Stomach (tissue), 9 donors: ENCODE results near the gene HCK. TPM values are rescaled to one million over a fixed set of nuclear protein-coding genes. Genes with fewer than 3 reads are reported as not detected.

Source experiments
- DNase-seq, 2 donors: peaks; one replicate each; pipeline versions ENCODE4 v3.0.0 to v3.0.0-alpha.2; 2013 to 2019
- H3K27ac ChIP-seq, 5 donors: fragments of 200-600 bp in 4 of 5; sonication (generic) in 4 of 5; one replicate each; pipeline ENCODE4 v1.5.1; 2013 to 2019; ENCODE audit warnings: mild to moderate bottlenecking in 1 of 5, moderate library complexity in 1 of 5
- H3K27me3 ChIP-seq, 3 donors: fragments of 200-600 bp; sonication (generic); one replicate each; pipeline ENCODE4 v1.5.1; 2017 to 2019; ENCODE audit warnings: mixed run types in 1 of 3
- H3K36me3 ChIP-seq, 4 donors: fragments of 200-600 bp; sonication (generic); 1 replicate in 3 of 4; 2 replicates in 1 of 4; pipeline ENCODE4 v1.5.1; 2016 to 2019
- H3K4me1 ChIP-seq, 4 donors: fragments of 200-600 bp; sonication (generic); one replicate each; pipeline ENCODE4 v1.5.1; 2016 to 2019
- H3K4me3 ChIP-seq, 4 donors: fragments of 200-600 bp; sonication (generic) in 3 of 4; one replicate each; pipeline ENCODE4 v1.5.1; 2016 to 2019; ENCODE audit warnings: mild to moderate bottlenecking in 1 of 4
- H3K9me3 ChIP-seq, 4 donors: fragments of 200-600 bp; sonication (generic); one replicate each; pipeline ENCODE4 v1.5.1; 2016 to 2019
- CTCF ChIP-seq, 7 experiments: fragments of 450-650 bp in 4 of 7; fragments of 200-600 bp in 3 of 7; sonication (generic) in 3 of 7; IDR thresholded peaks; one replicate each; pipeline ENCODE4 v1.5.1; 2016 to 2019; ENCODE audit warnings: antibody characterized with exemption in 7 of 7, control low read depth in 2 of 7, mild to moderate bottlenecking in 1 of 7
- EP300 ChIP-seq: sonication (generic); formaldehyde crosslinking; IDR thresholded peaks from one replicate; pipeline ENCODE4 v1.6.1; 2017; ENCODE audit warnings: antibody characterized with exemption
- POLR2A ChIP-seq, 4 donors: fragments of 450-650 bp; IDR thresholded peaks; one replicate each; pipeline ENCODE4 v1.6.1; 2016; ENCODE audit warnings: antibody characterized with exemption in 4 of 4, control low read depth in 2 of 4, mild to moderate bottlenecking in 1 of 4, moderate library complexity in 1 of 4
- POLR2AphosphoS5 ChIP-seq, 3 donors: sonication (generic); formaldehyde crosslinking; IDR thresholded peaks; one replicate each; pipeline ENCODE4 v1.6.1; 2016; ENCODE audit warnings: antibody characterized with exemption in 3 of 3
- WGBS, 5 donors: extraction: QIAGEN DNeasy Blood & Tissue Kit in 3 of 5; methylation state at CpG; one replicate each; pipeline versions ENCODE4 v1.1.5 to v1.1.7; 2013 to 2018; 5-methylcytosine and 5-hydroxymethylcytosine counted together
- intact Hi-C: fragments of 100-400 bp; cut with DNase I; formaldehyde crosslinking; loops from one replicate; pipeline ENCODE4 v1.15.1; 2023; ENCODE audit warnings: low total_unique reads
- polyA plus RNA-seq, 3 donors: library from polyadenylated mRNA; stranded (reverse); fragments of 200-250 nt; gene quantifications; one replicate each; pipeline ENCODE4 v1.2.3, GENCODE V29; 2013
- total RNA-seq, 5 donors: library from RNA; depleted of rRNA; stranded (reverse); fragments of >200 nt; gene quantifications; one replicate each; pipeline versions ENCODE4 v1.1.0 to v1.2.3, GENCODE V29; 2014 to 2016
- donor health status: healthy with polysubstance abuse.
- donor health status: Bipolar disorder and iron deficiency.
- donor health status: healthy.

The HCK gene
- total and polyA plus RNA-seq, 8 donors, result 1.3 to 14.7 (median 4.9) TPM; not detected in 1

GRCh38 chr20:32064667-32065066 lies 12.6 kb downstream of the HCK start:
- Histone ChIP-seq H3K4me3 (no peak overlapping the region), H3K9me3 (no peaks in the 10 kb centered on the region), H3K4me1 (peaks cover 0 to 8% (median 0%) of the 10 kb centered on the region in 4 donors), H3K36me3 (no peaks in the 10 kb centered on the region), H3K27ac (peak overlapping the region in 1 of 5 donors; percentile 7), H3K27me3 (peaks cover 0 to 38% (median 3%) of the 10 kb centered on the region in 3 donors)
- no peak for DNase-seq
- intact Hi-C loops, result no loop called here
- TF ChIP-seq EP300 (no peak), POLR2AphosphoS5 (IDR thresholded peaks at IDR 0.05) (no peak), POLR2A (IDR thresholded peaks at IDR 0.05) (no peak), CTCF (IDR thresholded peaks at IDR 0.05) (no peak)
- WGBS, 5 donors, result 59 to 74% (median 72%) methylated on average over 7 of the region's 7 CpGs

- H3K36me3 ChIP-seq, result no peaks in the 10 kb centered on the region
- H3K4me3 ChIP-seq, result no peak overlapping the region
- peaks cover 0 to 14% (median 0%) of the 10 kb centered on the region in 4 donors for H3K4me1 ChIP-seq
- no peaks in the 10 kb centered on the region for H3K9me3 ChIP-seq
- intact Hi-C loops, result no loop called here
- WGBS, 5 donors, result 58 to 66% (median 63%) methylated on average over 6 of the region's 6 CpGs
- H3K27me3 ChIP-seq, result peaks cover 0 to 30% (median 0%) of the 10 kb centered on the region in 3 donors
- TF ChIP-seq EP300, result no peak
- TF ChIP-seq POLR2AphosphoS5 (IDR thresholded peaks at IDR 0.05), result no peak
- TF ChIP-seq CTCF (IDR thresholded peaks at IDR 0.05), result no peak
- no peak for TF ChIP-seq POLR2A (IDR thresholded peaks at IDR 0.05)
- peak overlapping the region in 2 of 5 donors; percentile 9 to 62 for H3K27ac ChIP-seq
- DNase-seq, result no peak
Measured at GRCh38 chr20:32067234-32067821, 15.3 kb downstream of the HCK start.

GRCh38 chr20:32068174-32068573 lies 16.1 kb downstream of the HCK start:
- intact Hi-C loops, result no loop called here
- DNase-seq, result no peak
- Histone ChIP-seq H3K4me1 (peaks cover 0 to 14% (median 0%) of the 10 kb centered on the region in 4 donors), H3K27me3 (peaks cover 0 to 22% (median 0%) of the 10 kb centered on the region in 3 donors), H3K9me3 (no peaks in the 10 kb centered on the region), H3K27ac (peak overlapping the region in 2 of 5 donors; percentile 24 to 62), H3K4me3 (no peak overlapping the region), H3K36me3 (no peaks in the 10 kb centered on the region)
- WGBS, 5 donors, result 48 to 100% (median 98%) methylated on average over 2 of the region's 2 CpGs
- TF ChIP-seq POLR2A (IDR thresholded peaks at IDR 0.05), result no peak
- no peak for TF ChIP-seq CTCF (IDR thresholded peaks at IDR 0.05)
- TF ChIP-seq EP300, result no peak

- H3K27ac ChIP-seq, result peak overlapping the region in 2 of 5 donors; percentile 70 to 77
- intact Hi-C loops, result no loop called here
Measured at GRCh38 chr20:32069711-32070110, 17.7 kb downstream of the HCK start.

More at GRCh38 chr20:32069711-32070110, 17.7 kb downstream of the HCK start:
- TF ChIP-seq POLR2A (IDR thresholded peaks at IDR 0.05) (no peak), EP300 (no peak), POLR2AphosphoS5 (IDR thresholded peaks at IDR 0.05) (no peak), CTCF (IDR thresholded peaks at IDR 0.05) (no peak)
- H3K36me3 ChIP-seq, result peaks cover 0 to 7% (median 0%) of the 10 kb centered on the region in 4 donors
- H3K4me3 ChIP-seq, result no peak overlapping the region
- peaks cover 0 to 7% (median 0%) of the 10 kb centered on the region in 4 donors for H3K4me1 ChIP-seq
- H3K27me3 ChIP-seq, result peaks cover 0 to 28% (median 0%) of the 10 kb centered on the region in 3 donors
- DNase-seq, result no peak
- H3K9me3 ChIP-seq, result no peaks in the 10 kb centered on the region
